Parathyroid adenoma (tissue), 2 donors: ENCODE measurements around the gene ECHDC3.
A peak's percentile ranks its signal among the peaks of the same experiment; 100 is the strongest.

Experiments
- H2AFZ ChIP-seq: fragments of 300-600 bp; sonication (generic); one replicate; pipeline ENCODE4 v1.7.0; 2017; ENCODE audit warnings: antibody characterized with exemption, mild to moderate bottlenecking
- H3K27ac ChIP-seq: fragments of 300-600 bp; sonication (generic); one replicate; pipeline ENCODE4 v1.7.0; 2017
- H3K27me3 ChIP-seq: fragments of 300-600 bp; sonication (generic); one replicate; pipeline ENCODE4 v1.7.0; 2017; ENCODE audit warnings: low read length; ENCODE audit not compliant: control insufficient read depth, insufficient read depth
- H3K36me3 ChIP-seq: fragments of 300-600 bp; sonication (generic); one replicate; pipeline ENCODE4 v1.7.0; 2017; ENCODE audit warnings: low read length; ENCODE audit not compliant: control insufficient read depth, insufficient read depth
- H3K4me1 ChIP-seq: fragments of 300-600 bp; sonication (generic); one replicate; pipeline ENCODE4 v1.7.0; 2017; ENCODE audit warnings: control low read depth
- H3K4me2 ChIP-seq: fragments of 300-600 bp; sonication (generic); one replicate; pipeline ENCODE4 v1.7.0; 2017; ENCODE audit warnings: low read length
- H3K4me3 ChIP-seq: fragments of 300-600 bp; sonication (generic); one replicate; pipeline ENCODE4 v1.7.0; 2017; ENCODE audit warnings: low read depth, low read length
- H3K79me2 ChIP-seq: fragments of 300-600 bp; sonication (generic); one replicate; pipeline ENCODE4 v1.7.0; 2017; ENCODE audit warnings: control low read depth
- H3K9ac ChIP-seq: fragments of 300-600 bp; sonication (generic); one replicate; pipeline ENCODE4 v1.7.0; 2017; ENCODE audit warnings: mild to moderate bottlenecking
- H3K9me3 ChIP-seq: fragments of 300-600 bp; sonication (generic); one replicate; pipeline ENCODE4 v1.7.0; 2017; ENCODE audit warnings: low read length; ENCODE audit not compliant: control insufficient read depth
- CTCF ChIP-seq: fragments of 300-600 bp; sonication (generic); IDR thresholded peaks from one replicate; pipeline ENCODE4 v1.7.0; 2017; ENCODE audit warnings: antibody characterized with exemption, mild to moderate bottlenecking
- donor health status: primary hyperparathyroidism.

Gene ECHDC3

GRCh38 chr10:11757821-11758463 is 15.8 kb downstream of the ECHDC3 start:
- Histone ChIP-seq H3K4me1 (peaks cover 5% of the 10 kb centered on the region), H3K27ac (no peak overlapping the region), H3K4me3 (no peak overlapping the region), H3K9me3 (no peaks in the 10 kb centered on the region), H3K4me2 (no peak overlapping the region), H3K27me3 (no peaks in the 10 kb centered on the region), H3K9ac (no peak overlapping the region), H3K79me2 (peaks cover 4% of the 10 kb centered on the region), H2AFZ (peak overlapping the region; percentile 23), H3K36me3 (no peaks in the 10 kb centered on the region)
- TF ChIP-seq CTCF, result peak; percentile 94

- Histone ChIP-seq H3K4me2 (no peak overlapping the region), H3K27ac (no peak overlapping the region), H2AFZ (no peak overlapping the region), H3K9ac (no peak overlapping the region), H3K36me3 (no peaks in the 10 kb centered on the region), H3K9me3 (no peaks in the 10 kb centered on the region), H3K4me3 (no peak overlapping the region), H3K27me3 (no peaks in the 10 kb centered on the region), H3K79me2 (peaks cover 4% of the 10 kb centered on the region), H3K4me1 (peaks cover 5% of the 10 kb centered on the region)
- TF ChIP-seq CTCF, result no peak
Observed at GRCh38 chr10:11758527-11759236, 16.5 kb downstream of the ECHDC3 start.

- Histone ChIP-seq H3K36me3 (no peaks in the 10 kb centered on the region), H3K4me2 (no peak overlapping the region), H2AFZ (no peak overlapping the region), H3K9ac (no peak overlapping the region), H3K4me1 (peaks cover 5% of the 10 kb centered on the region), H3K79me2 (peaks cover 4% of the 10 kb centered on the region), H3K9me3 (no peaks in the 10 kb centered on the region), H3K27ac (no peak overlapping the region), H3K4me3 (no peak overlapping the region), H3K27me3 (no peaks in the 10 kb centered on the region)
- no peak for TF ChIP-seq CTCF
Observed at GRCh38 chr10:11759347-11759746, 17.2 kb downstream of the ECHDC3 start.

- H3K36me3 ChIP-seq, result no peaks in the 10 kb centered on the region
- H3K4me1 ChIP-seq, result peaks cover 5% of the 10 kb centered on the region
- peaks cover 4% of the 10 kb centered on the region for H3K79me2 ChIP-seq
- H3K27ac ChIP-seq, result no peak overlapping the region
- no peak overlapping the region for H3K9ac ChIP-seq
- H3K4me3 ChIP-seq, result no peak overlapping the region
- H3K9me3 ChIP-seq, result no peaks in the 10 kb centered on the region
- H2AFZ ChIP-seq, result no peak overlapping the region
- no peak for TF ChIP-seq CTCF
- no peaks in the 10 kb centered on the region for H3K27me3 ChIP-seq
- no peak overlapping the region for H3K4me2 ChIP-seq
Observed at GRCh38 chr10:11760151-11760550, 18.0 kb downstream of the ECHDC3 start.
